ENCODE data around the gene XPC. TPM values are rescaled to one million over a fixed set of nuclear protein-coding genes. Genes with fewer than 3 reads are reported as not detected.

The XPC gene
- total RNA-seq, 2 donors from 2014 or later, result 33.2 to 34.9 TPM

GRCh38 chr3:14204515-14205284 lies 26.3 kb upstream of the XPC start:
- 56 to 57% methylated on average over 11 of the region's 11 CpGs for WGBS, 2 donors
- intact Hi-C loops (cut with DNase I), result loop anchor here (5.0 kb wide), 1 partner anchor 263 kb away; no protein-coding TSS in a partner anchor
- H3K9me3 ChIP-seq, result no peaks in the 10 kb centered on the region
- TF ChIP-seq CTCF (IDR thresholded peaks at IDR 0.05) (no peak), POLR2A (IDR thresholded peaks at IDR 0.05) (no peak)
- no peaks in the 10 kb centered on the region for H3K27me3 ChIP-seq
- H3K4me1 ChIP-seq, result peaks cover 37% of the 10 kb centered on the region
- no peaks in the 10 kb centered on the region for H3K36me3 ChIP-seq (replicated peaks in 1 of 2; ENCODE audit: insufficient read depth in 1 of 2, low read depth in 2 of 2)
- ATAC-seq, result peak; percentile 49
- DNase-seq, result peak in 3 of 4 donors; percentile 26 to 57 (median 34)
- H3K27ac ChIP-seq, result peak overlapping the region; percentile 24 to 69 (median 48)
- no peak overlapping the region for H3K4me3 ChIP-seq

GRCh38 chr3:14203521-14204079 lies 25.2 kb upstream of the XPC start:
- H3K4me1 ChIP-seq, result peaks cover 37% of the 10 kb centered on the region
- intact Hi-C loops (cut with DNase I), result loop anchor here (5.0 kb wide), 1 partner anchor 264 kb away; no protein-coding TSS in a partner anchor
- 43 to 46% methylated on average over 6 to 10 of the region's 10 CpGs for WGBS, 2 donors

GRCh38 chr3:14202874-14203520 lies 24.6 kb upstream of the XPC start:
- intact Hi-C loops (cut with DNase I), result loop anchor here (5.0 kb wide), 1 partner anchor 264 kb away; no protein-coding TSS in a partner anchor
- ATAC-seq (no peak), DNase-seq (no peak)
- TF ChIP-seq POLR2A (IDR thresholded peaks at IDR 0.05) (no peak), CTCF (IDR thresholded peaks at IDR 0.05) (no peak)
- Histone ChIP-seq H3K27me3 (no peaks in the 10 kb centered on the region), H3K4me3 (no peak overlapping the region), H3K9me3 (no peaks in the 10 kb centered on the region), H3K4me1 (peaks cover 37% of the 10 kb centered on the region), H3K36me3 (replicated peaks in 1 of 2; ENCODE audit: insufficient read depth in 1 of 2, low read depth in 2 of 2) (no peaks in the 10 kb centered on the region), H3K27ac (peak overlapping the region in 3 of 4 donors; percentile 45 to 73 (median 60))
- 60 to 68% methylated on average over 23 of the region's 23 CpGs for WGBS, 2 donors

More at GRCh38 chr3:14203521-14204079, 25.2 kb upstream of the XPC start:
- peak; percentile 68 to 71 (median 69) for DNase-seq
- Histone ChIP-seq H3K27me3 (no peaks in the 10 kb centered on the region), H3K9me3 (no peaks in the 10 kb centered on the region), H3K27ac (peak overlapping the region in 2 of 4 donors; percentile 60 to 73), H3K4me3 (no peak overlapping the region), H3K36me3 (replicated peaks in 1 of 2; ENCODE audit: insufficient read depth in 1 of 2, low read depth in 2 of 2) (no peaks in the 10 kb centered on the region)
- TF ChIP-seq POLR2A (IDR thresholded peaks at IDR 0.05) (no peak), CTCF (IDR thresholded peaks at IDR 0.05) (peak; percentile 73 to 90 (median 86))
- ATAC-seq, result peak; percentile 77

GRCh38 chr3:14201940-14202684 lies 23.7 kb upstream of the XPC start:
- Histone ChIP-seq H3K4me1 (peaks cover 37% of the 10 kb centered on the region), H3K27me3 (no peaks in the 10 kb centered on the region), H3K36me3 (replicated peaks in 1 of 2; ENCODE audit: insufficient read depth in 1 of 2, low read depth in 2 of 2) (no peaks in the 10 kb centered on the region), H3K4me3 (no peak overlapping the region), H3K9me3 (no peaks in the 10 kb centered on the region), H3K27ac (peak overlapping the region; percentile 30 to 73 (median 52))
- intact Hi-C loops (cut with DNase I), result loop anchor here (5.0 kb wide), 1 partner anchor 265 kb away; no protein-coding TSS in a partner anchor
- 26 to 31% methylated on average over 6 to 7 of the region's 7 CpGs for WGBS, 2 donors
- ATAC-seq (peak; percentile 57), DNase-seq (peak in 1 of 4 donors; percentile 20)
- TF ChIP-seq POLR2A (IDR thresholded peaks at IDR 0.05) (no peak), CTCF (IDR thresholded peaks at IDR 0.05) (no peak)
